HFFc6 (cell line): ENCODE results near the gene SEPSECS. TPM values are rescaled to one million over a fixed set of nuclear protein-coding genes. Genes with fewer than 3 reads are reported as not detected.
A peak's percentile ranks its signal among the peaks of the same experiment; 100 is the strongest.

Experiments used
- DNase-seq: peaks from one replicate; pipeline ENCODE4 v3.0.0-alpha.2; 2018
- H3K27ac Mint-ChIP-seq: 2 replicates; pipeline ENCODE4 v1.8.0; 2020; ENCODE audit warnings: mild to moderate bottlenecking, mixed read lengths
- H3K27me3 Mint-ChIP-seq: 2 replicates; pipeline ENCODE4 v1.8.0; 2021; ENCODE audit warnings: mild to moderate bottlenecking, moderate library complexity, mixed read lengths; ENCODE audit not compliant: insufficient read depth
- H3K36me3 Mint-ChIP-seq: 2 replicates; pipeline ENCODE4 v1.8.0; 2021; ENCODE audit warnings: low read depth, mixed read lengths
- H3K4me1 Mint-ChIP-seq: 2 replicates; pipeline ENCODE4 v1.8.0; 2020; ENCODE audit warnings: low read depth, mixed read lengths
- H3K4me3 Mint-ChIP-seq: 2 replicates; pipeline ENCODE4 v1.8.0; 2020; ENCODE audit warnings: mild to moderate bottlenecking, moderate library complexity, mixed read lengths
- H3K9me3 Mint-ChIP-seq: 2 replicates; pipeline ENCODE4 v1.8.0; 2020; ENCODE audit warnings: mild to moderate bottlenecking, mixed read lengths
- long read RNA-seq: library from polyadenylated mRNA; unstranded; transcript quantifications from one replicate; pipeline ENCODE4 v2.0.0, GENCODE V29; 2019
- total RNA-seq, 6 experiments: library from RNA; stranded (reverse); fragmentation: NEBNext Ultra II Directional; extraction: Animal tissue kit (Norgen Biotek cat#: 25700); gene quantifications; 2 replicates in 1 of 6; 3 replicates in 5 of 6; pipeline ENCODE4 v1.2.3, GENCODE V29; 2021
- TF ChIP-seq, protein P1 (sequence below): fragments of 200-600 bp; sonication (generic); IDR thresholded peaks from 2 replicates; pipeline ENCODE4 v1.5.0; 2021; ENCODE audit warnings: antibody characterized with exemption, mild to moderate bottlenecking

SEPSECS gene
- total RNA-seq, result 1 to 10 TPM; 4.5 to 6.2 (median 5.4) TPM
- long read RNA-seq, full-length matches to known transcripts, result 7 of 10 reads
- long read RNA-seq, partial matches to known transcripts, result 1 of 10 reads
- long read RNA-seq, other reads (novel, unspliced or antisense), result 2 of 10 reads

DNA sequence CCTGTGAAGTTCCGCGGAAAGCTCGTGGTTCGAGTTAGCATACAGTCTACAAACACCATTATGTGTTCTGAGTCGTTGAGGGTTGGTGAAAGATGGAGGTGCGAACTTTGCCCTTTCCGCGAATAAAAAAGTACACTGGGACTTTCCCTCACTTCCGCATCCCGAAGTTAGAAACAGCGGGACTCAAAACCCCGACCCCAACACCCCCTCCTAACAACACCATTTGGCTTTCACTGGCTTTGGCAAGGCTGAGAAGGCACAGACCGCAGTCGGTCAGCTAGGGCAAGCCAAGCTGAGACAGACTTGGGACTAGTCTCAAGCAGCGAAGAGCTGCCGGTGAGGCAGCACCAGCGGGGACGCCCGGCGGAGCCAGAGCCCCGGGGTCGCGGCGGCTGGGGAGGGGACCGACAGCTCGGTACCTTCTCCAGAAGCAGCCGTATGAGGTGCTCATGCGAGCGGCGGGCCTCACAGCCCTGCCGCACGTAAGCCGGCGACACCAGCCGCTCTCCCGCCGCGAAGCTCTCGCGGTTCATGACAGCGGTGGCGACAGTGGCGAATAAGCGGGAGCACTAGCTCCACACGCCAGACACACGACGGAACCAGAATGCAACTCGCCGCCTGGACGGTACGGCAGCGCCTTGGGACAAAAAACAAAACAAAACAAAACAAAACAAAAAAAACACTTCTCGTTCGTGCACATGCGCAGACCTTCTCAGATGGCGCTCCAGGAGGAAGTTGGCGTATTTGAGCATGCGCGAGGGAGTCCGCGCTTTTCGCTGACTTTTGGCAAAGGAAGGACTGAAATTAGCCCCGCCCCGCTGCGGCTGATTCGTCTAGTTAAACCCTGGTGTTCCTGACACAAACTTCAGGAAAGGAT lies at the start of gene SEPSECS:
TSS of gene SEPSECS (minus strand) at position 613 of the 877 bp plus-strand sequence. CDS start at position 533, 80 bp downstream.
- peak within 1 kb of the TSS; percentile 85 for H3K27ac Mint-ChIP-seq
- peaks cover 33% of the 10 kb centered on the region for H3K36me3 Mint-ChIP-seq
- peak; percentile 97 for DNase-seq
- TF ChIP-seq, protein P1, sequence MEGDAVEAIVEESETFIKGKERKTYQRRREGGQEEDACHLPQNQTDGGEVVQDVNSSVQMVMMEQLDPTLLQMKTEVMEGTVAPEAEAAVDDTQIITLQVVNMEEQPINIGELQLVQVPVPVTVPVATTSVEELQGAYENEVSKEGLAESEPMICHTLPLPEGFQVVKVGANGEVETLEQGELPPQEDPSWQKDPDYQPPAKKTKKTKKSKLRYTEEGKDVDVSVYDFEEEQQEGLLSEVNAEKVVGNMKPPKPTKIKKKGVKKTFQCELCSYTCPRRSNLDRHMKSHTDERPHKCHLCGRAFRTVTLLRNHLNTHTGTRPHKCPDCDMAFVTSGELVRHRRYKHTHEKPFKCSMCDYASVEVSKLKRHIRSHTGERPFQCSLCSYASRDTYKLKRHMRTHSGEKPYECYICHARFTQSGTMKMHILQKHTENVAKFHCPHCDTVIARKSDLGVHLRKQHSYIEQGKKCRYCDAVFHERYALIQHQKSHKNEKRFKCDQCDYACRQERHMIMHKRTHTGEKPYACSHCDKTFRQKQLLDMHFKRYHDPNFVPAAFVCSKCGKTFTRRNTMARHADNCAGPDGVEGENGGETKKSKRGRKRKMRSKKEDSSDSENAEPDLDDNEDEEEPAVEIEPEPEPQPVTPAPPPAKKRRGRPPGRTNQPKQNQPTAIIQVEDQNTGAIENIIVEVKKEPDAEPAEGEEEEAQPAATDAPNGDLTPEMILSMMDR, result no peak
- H3K9me3 Mint-ChIP-seq, result no peaks in the 10 kb centered on the region
- peak within 1 kb of the TSS; percentile 96 for H3K4me3 Mint-ChIP-seq
- H3K27me3 Mint-ChIP-seq, result peaks cover 3% of the 10 kb centered on the region; the same call in 1 of the 2 replicates
- H3K4me1 Mint-ChIP-seq, result peaks cover 64% of the 10 kb centered on the region

DNA sequence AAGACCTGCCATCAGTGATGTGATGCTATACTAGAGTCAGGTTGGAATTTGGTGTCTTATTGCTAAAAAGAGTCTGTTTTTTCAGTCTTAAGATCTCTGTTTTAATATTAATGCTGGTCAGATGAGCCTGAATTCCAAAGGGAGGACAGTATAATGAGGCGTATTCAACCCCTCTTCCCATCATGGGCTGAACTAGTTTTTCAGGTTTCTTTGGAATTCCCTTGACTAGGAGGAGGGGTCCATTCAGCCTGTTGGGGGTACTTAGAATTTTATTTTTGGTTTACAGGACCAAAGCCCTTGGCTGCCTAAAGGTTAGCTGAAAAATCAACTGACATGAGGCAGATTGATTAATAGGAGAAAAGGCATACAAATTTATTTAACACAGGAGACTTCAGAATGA lies 49.5 kb upstream of the SEPSECS start:
- Mint-ChIP-seq H3K36me3 (no peaks in the 10 kb centered on the region), H3K9me3 (no peaks in the 10 kb centered on the region), H3K4me3 (no peak overlapping the region), H3K27ac (no peak overlapping the region), H3K27me3 (peaks cover 8% of the 10 kb centered on the region), H3K4me1 (no peaks in the 10 kb centered on the region)
- no peak for DNase-seq
- TF ChIP-seq, protein P1, result no peak

DNA sequence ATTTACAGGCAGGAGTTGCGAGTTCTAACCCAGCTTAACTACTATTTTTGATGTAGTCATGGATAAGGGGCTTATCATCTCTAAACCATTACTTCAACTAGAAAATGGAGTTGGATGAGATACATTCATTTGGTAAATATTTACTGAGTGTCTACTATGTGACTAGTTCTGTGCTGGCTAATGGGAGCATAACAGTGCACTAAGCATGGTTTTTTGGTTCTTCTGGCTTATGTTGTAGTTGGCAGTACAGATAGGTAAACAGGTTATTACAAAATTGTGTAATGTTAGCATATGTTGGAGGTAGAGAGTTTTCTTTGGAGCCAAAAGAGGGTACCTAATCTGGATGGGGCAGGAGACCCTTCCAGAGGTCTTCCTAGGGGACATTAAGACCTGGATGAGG lies 47.7 kb upstream of the SEPSECS start:
- H3K9me3 Mint-ChIP-seq, result no peaks in the 10 kb centered on the region
- H3K36me3 Mint-ChIP-seq, result no peaks in the 10 kb centered on the region
- no peak overlapping the region for H3K4me3 Mint-ChIP-seq
- TF ChIP-seq, protein P1, result no peak
- H3K4me1 Mint-ChIP-seq, result no peaks in the 10 kb centered on the region
- H3K27ac Mint-ChIP-seq, result no peak overlapping the region
- no peak for DNase-seq
- H3K27me3 Mint-ChIP-seq, result peaks cover 8% of the 10 kb centered on the region

DNA sequence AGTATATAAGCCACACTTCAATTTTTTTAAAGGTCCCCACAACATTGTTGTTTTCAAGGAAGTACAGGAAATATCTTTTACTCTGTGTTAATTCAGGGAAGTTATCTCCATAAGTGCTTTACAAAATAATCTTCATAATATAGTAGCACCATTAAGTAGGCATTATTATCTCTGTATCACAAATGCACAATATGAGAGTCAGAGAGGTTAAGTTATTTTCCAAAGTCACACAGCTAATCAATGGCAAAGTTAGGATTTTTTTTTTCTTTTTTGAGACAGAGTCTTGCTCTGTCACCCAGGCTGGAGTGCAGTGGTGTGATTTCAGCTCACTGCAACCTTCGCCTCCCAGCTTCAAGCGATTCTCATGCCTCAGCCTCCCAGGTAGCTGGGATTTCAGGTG lies 38.5 kb upstream of the SEPSECS start:
- peaks cover 10% of the 10 kb centered on the region; the same call in 1 of the 2 replicates for H3K36me3 Mint-ChIP-seq
- TF ChIP-seq, protein P1, result no peak
- H3K27me3 Mint-ChIP-seq, result no peaks in the 10 kb centered on the region
- H3K9me3 Mint-ChIP-seq, result no peaks in the 10 kb centered on the region
- H3K4me1 Mint-ChIP-seq, result no peaks in the 10 kb centered on the region
- no peak overlapping the region for H3K4me3 Mint-ChIP-seq
- H3K27ac Mint-ChIP-seq, result no peak overlapping the region
- DNase-seq, result no peak

DNA sequence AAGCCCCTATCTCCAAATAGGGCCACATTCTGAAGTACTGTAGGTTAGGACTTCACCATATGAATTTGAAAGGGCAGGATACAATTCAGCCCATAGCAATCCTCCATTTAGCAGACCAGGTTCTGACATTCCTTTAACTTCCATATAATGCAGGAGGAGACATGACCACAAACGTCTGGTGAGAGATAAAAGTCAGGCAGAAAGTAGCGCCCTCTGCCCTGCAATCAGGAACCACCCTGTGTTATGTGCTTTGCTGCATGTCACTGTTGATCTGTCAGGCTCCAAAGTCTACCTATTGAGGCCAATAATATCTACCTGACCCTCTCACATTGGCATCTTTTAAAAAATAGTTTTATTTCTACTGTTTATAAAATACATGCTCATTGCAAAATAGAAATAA lies 30.2 kb upstream of the SEPSECS start:
- H3K27me3 Mint-ChIP-seq, result no peaks in the 10 kb centered on the region
- H3K27ac Mint-ChIP-seq, result no peak overlapping the region
- no peak for DNase-seq
- TF ChIP-seq, protein P1, result no peak
- H3K4me1 Mint-ChIP-seq, result no peaks in the 10 kb centered on the region
- no peak overlapping the region for H3K4me3 Mint-ChIP-seq
- no peaks in the 10 kb centered on the region for H3K36me3 Mint-ChIP-seq
- H3K9me3 Mint-ChIP-seq, result no peaks in the 10 kb centered on the region
